Measurements from ENCODE around the gene KRAS. TPM values are rescaled to one million over a fixed set of nuclear protein-coding genes. Genes with fewer than 3 reads are reported as not detected.

Gene KRAS
- total and polyA plus RNA-seq, 2 of the 13 experiments (the other 11 are each of a cell fraction or from before 2014, with no cell fraction given): 6.5 to 9.8 TPM

- TF ChIP-seq ZNF138 (CRISPR knock-in tag; IDR thresholded peaks at IDR 0.05; ENCODE audit: low read depth) (no peak), TCF12 (IDR thresholded peaks at IDR 0.05) (no peak), TCF12 (CRISPR knock-in tag; IDR thresholded peaks at IDR 0.05) (peak; percentile 22; the same call in 1 of the 2 replicates), HCFC1 (IDR thresholded peaks at IDR 0.05; ENCODE audit: low read depth, low read length) (peak; percentile 49; the same call in 1 of the 2 replicates), ZNF652 (CRISPR knock-in tag; IDR thresholded peaks at IDR 0.05; ENCODE audit: borderline replicate concordance, low read depth) (no peak), PAX8 (CRISPR knock-in tag; IDR thresholded peaks at IDR 0.05; ENCODE audit: borderline replicate concordance) (no peak), ZNF772 (CRISPR knock-in tag; IDR thresholded peaks at IDR 0.05) (0 out of 2 replicates have a peak, but pooled peaks have one; percentile 65), PRMT3 (CRISPR knock-in tag; IDR thresholded peaks at IDR 0.05; ENCODE audit: borderline replicate concordance, low read depth) (no peak), KAT8 (CRISPR knock-in tag; IDR thresholded peaks at IDR 0.05) (peak; percentile 43; the same call in 1 of the 2 replicates), ZNF350 (CRISPR knock-in tag; IDR thresholded peaks at IDR 0.05; ENCODE audit: borderline replicate concordance, low read depth) (no peak; the same call in 1 of the 2 replicates), RBFOX2 (IDR thresholded peaks at IDR 0.05; ENCODE audit: low read depth, low read length) (peak; percentile 84), THRA (CRISPR knock-in tag; IDR thresholded peaks at IDR 0.05; ENCODE audit: borderline replicate concordance) (peak; percentile 35; the same call in 1 of the 2 replicates), ZNF142 (CRISPR knock-in tag; IDR thresholded peaks at IDR 0.05) (peak; percentile 64), NR2F1 (CRISPR knock-in tag; IDR thresholded peaks at IDR 0.05) (0 out of 4 replicates have a peak, but pooled peaks of 1 of the 2 experiments have one; percentile 22), ZBTB49 (CRISPR knock-in tag; IDR thresholded peaks at IDR 0.05; ENCODE audit: borderline replicate concordance) (no peak), NCOA1 (CRISPR knock-in tag; IDR thresholded peaks at IDR 0.05) (0 out of 2 replicates have a peak, but pooled peaks have one; percentile 18), MTA1 (CRISPR knock-in tag; IDR thresholded peaks at IDR 0.05; ENCODE audit: borderline replicate concordance) (0 out of 2 replicates have a peak, but pooled peaks have one; percentile 27), ZNF101 (CRISPR knock-in tag; IDR thresholded peaks at IDR 0.05; ENCODE audit: borderline replicate concordance, low read depth) (no peak)
Observed at GRCh38 chr12:25250744-25251730, at the start of gene KRAS (continued).
